ENCODE measurements around the gene GRAMD4.

DNA sequence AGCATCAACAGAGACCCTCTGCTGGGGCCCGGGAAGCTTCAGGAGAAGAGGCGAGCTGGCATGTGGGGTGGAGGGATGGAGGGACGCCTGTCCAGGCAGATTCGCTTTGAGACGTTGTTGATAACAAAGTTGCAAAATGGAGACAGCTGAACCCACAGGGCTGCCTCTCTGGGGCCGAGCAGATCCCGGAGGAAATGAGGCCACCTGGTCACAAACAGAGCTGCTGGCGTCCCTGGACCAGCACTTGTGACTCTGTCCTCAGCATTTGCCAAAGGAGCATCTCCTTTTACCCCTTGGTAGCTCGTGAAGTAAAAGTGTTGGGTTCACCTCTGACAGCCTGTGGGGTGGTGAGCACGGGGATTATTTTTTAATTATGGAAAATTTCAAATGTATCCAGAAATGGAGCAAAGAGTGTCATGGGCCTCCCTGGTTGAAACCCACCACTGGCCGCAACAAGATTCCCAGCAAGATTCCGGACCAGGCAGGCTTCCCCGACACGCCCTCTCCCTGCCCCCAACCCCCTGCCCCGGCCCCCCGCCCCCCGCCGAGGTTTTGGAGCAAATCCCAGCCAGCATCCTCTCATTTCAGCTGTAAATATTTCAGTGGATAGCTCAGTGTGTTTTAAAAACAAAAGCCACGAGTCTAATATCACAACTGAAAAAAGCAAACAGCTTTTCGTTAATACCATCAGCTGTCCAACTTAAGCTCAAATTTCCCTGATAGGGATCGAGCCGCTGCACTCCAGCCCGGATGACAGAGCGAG, 20.3 kb downstream of the GRAMD4 start:
- TF ChIP-seq, protein P1, sequence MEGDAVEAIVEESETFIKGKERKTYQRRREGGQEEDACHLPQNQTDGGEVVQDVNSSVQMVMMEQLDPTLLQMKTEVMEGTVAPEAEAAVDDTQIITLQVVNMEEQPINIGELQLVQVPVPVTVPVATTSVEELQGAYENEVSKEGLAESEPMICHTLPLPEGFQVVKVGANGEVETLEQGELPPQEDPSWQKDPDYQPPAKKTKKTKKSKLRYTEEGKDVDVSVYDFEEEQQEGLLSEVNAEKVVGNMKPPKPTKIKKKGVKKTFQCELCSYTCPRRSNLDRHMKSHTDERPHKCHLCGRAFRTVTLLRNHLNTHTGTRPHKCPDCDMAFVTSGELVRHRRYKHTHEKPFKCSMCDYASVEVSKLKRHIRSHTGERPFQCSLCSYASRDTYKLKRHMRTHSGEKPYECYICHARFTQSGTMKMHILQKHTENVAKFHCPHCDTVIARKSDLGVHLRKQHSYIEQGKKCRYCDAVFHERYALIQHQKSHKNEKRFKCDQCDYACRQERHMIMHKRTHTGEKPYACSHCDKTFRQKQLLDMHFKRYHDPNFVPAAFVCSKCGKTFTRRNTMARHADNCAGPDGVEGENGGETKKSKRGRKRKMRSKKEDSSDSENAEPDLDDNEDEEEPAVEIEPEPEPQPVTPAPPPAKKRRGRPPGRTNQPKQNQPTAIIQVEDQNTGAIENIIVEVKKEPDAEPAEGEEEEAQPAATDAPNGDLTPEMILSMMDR (IDR thresholded peaks at IDR 0.05) = no peak
- no peak for TF ChIP-seq POLR2A (IDR thresholded peaks at IDR 0.05)
